ENCODE data around the gene RUVBL1. TPM values are rescaled to one million over a fixed set of nuclear protein-coding genes. Genes with fewer than 3 reads are reported as not detected.

Gene RUVBL1
- total RNA-seq, 1 experiment from 2014 or later, result 94.9 TPM

DNA sequence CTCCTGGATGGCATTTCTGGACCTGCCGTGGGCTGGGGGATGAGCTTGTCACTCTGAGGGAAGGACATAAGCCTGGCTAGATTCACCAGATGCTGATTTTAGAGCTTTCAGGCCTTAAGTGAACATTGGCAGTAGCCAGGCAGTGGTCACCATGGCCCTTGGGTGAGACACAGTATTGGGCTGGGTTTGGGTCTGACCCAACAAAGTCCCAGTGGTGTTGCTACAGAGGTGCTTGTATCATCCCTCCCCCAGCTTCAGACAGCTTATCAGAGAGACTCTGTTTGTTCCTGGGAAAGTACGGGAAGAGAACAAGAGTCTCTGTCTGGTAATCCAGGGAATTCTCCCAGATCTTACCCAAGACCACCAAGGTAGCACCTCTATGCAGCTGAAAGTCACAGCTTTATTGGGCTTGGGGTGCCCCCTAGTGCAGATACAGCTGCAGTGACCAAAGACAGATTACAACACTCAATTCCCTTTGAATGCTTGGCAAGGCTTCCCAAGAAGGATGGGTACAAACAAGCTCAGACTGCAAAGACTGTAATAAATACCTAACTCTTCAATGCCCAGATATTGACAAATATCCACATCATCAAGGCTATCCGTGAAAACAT is 9.8 kb upstream of the RUVBL1 start:
- Histone ChIP-seq H3K4me3 (ENCODE audit: low read length) (no peak overlapping the region), H3K27ac (ENCODE audit: low read length) (no peak overlapping the region), H3K9me2 (replicated peaks; ENCODE audit: low read length) (no peaks in the 10 kb centered on the region), H2AFZ (ENCODE audit: low read length) (no peak overlapping the region), H3K9me3 (ENCODE audit: low read length) (no peaks in the 10 kb centered on the region), H3K9ac (ENCODE audit: low read length) (no peak overlapping the region), H3K4me2 (ENCODE audit: low read length) (no peak overlapping the region), H4K20me1 (ENCODE audit: low read length) (no peaks in the 10 kb centered on the region), H3K4me1 (ENCODE audit: insufficient read depth, low read length) (no peaks in the 10 kb centered on the region), H3K27me3 (ENCODE audit: low read length) (no peaks in the 10 kb centered on the region), H3F3A (ENCODE audit: low read length, unreplicated experiment) (no peaks in the 10 kb centered on the region), H3K36me3 (ENCODE audit: low read depth, low read length) (no peaks in the 10 kb centered on the region), H3K79me2 (ENCODE audit: low read length) (no peaks in the 10 kb centered on the region)
- TF ChIP-seq EZH2 (IDR thresholded peaks at IDR 0.05; ENCODE audit: low read length, unreplicated experiment) (no peak), EZH2phosphoT487 (IDR thresholded peaks at IDR 0.05; ENCODE audit: borderline replicate concordance, low read length) (no peak)
- TF ChIP-seq, protein P1, sequence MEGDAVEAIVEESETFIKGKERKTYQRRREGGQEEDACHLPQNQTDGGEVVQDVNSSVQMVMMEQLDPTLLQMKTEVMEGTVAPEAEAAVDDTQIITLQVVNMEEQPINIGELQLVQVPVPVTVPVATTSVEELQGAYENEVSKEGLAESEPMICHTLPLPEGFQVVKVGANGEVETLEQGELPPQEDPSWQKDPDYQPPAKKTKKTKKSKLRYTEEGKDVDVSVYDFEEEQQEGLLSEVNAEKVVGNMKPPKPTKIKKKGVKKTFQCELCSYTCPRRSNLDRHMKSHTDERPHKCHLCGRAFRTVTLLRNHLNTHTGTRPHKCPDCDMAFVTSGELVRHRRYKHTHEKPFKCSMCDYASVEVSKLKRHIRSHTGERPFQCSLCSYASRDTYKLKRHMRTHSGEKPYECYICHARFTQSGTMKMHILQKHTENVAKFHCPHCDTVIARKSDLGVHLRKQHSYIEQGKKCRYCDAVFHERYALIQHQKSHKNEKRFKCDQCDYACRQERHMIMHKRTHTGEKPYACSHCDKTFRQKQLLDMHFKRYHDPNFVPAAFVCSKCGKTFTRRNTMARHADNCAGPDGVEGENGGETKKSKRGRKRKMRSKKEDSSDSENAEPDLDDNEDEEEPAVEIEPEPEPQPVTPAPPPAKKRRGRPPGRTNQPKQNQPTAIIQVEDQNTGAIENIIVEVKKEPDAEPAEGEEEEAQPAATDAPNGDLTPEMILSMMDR (conservative IDR thresholded peaks at IDR 0.05; ENCODE audit: low read depth, low read length), result peak; percentile 75
- DNase-seq, result peak; percentile 51
- no TSS peak for BruUV-seq (replicated peaks)
- ChIA-PET CTCF (interaction anchor here (0.5 to 1.5 kb wide), 4 partner anchors 38 to 559 kb away, joined by 3 to 10 read pairs (median 6); no protein-coding TSS in a partner anchor), POLR2A (ENCODE audit: unreplicated experiment) (interaction anchor here (0.6 kb wide), 1 partner anchor 534 kb away, joined by 3 read pairs; no protein-coding TSS in a partner anchor)
- intact Hi-C loops (cut with micrococcal nuclease), result loop anchor here (1.0 to 10.0 kb wide), 3 partner anchors 38 to 119 kb away; no protein-coding TSS in a partner anchor
- ATAC-seq, result peak; percentile 73; the same call in 1 of the 2 replicates

DNA sequence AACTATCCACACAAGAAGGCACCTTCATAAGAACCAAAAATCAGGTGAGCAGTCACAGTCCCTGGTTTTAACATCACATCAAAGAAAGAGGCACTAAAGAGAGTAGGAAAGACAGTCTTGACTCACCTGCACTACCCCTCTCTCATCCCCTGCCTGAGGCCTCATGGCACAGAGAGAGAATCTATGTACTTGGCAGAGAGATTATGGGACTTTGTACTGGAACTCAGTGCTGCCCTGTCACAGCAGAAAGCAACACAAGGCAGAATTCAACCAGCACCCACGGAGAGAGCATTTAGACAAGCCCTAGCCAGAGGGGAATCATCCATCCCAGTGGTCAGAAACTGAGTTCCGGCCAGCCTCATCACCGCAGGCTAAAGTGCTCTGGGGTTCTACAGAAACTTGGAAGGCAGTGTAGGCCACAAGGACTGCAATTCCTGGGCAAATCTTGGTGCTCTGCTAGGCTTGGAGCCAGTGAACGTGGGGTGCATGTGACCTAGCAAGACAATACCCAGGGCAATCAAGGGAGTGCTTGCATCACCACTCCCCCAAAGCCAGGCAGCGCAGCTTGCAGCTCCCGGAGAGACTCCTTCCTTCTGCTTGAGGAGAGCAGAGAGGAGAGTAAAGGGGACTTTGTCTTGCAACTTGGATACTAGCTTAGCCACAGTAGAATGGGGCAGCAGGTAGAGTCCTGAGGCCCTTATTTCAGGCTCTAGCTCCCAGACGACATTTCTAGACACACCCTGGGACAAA is 8.5 kb upstream of the RUVBL1 start:
- H3K4me3 ChIP-seq (ENCODE audit: low read length), result no peak overlapping the region
- no peaks in the 10 kb centered on the region for H3K27me3 ChIP-seq (ENCODE audit: low read length)
- H3K9me2 ChIP-seq (replicated peaks; ENCODE audit: low read length), result no peaks in the 10 kb centered on the region
- H3K9ac ChIP-seq (ENCODE audit: low read length), result no peak overlapping the region
- H2AFZ ChIP-seq (ENCODE audit: low read length), result no peak overlapping the region
- no peaks in the 10 kb centered on the region for H3K4me1 ChIP-seq (ENCODE audit: insufficient read depth, low read length)
- ATAC-seq (no peak), DNase-seq (no peak)
- no peaks in the 10 kb centered on the region for H3K9me3 ChIP-seq (ENCODE audit: low read length)
- ChIA-PET POLR2A (ENCODE audit: unreplicated experiment) (no interaction called here), CTCF (no interaction called here)
- no peak overlapping the region for H3K4me2 ChIP-seq (ENCODE audit: low read length)
- no peak overlapping the region for H3K27ac ChIP-seq (ENCODE audit: low read length)
- no peaks in the 10 kb centered on the region for H3K36me3 ChIP-seq (ENCODE audit: low read depth, low read length)
- H4K20me1 ChIP-seq (ENCODE audit: low read length), result no peaks in the 10 kb centered on the region
- intact Hi-C loops (cut with micrococcal nuclease), result loop anchor here (10.0 kb wide), 2 partner anchors 57 to 117 kb away; no protein-coding TSS in a partner anchor
- TF ChIP-seq, protein P1 (conservative IDR thresholded peaks at IDR 0.05; ENCODE audit: low read depth, low read length), result no peak
- TF ChIP-seq EZH2 (IDR thresholded peaks at IDR 0.05; ENCODE audit: low read length, unreplicated experiment), result no peak
- TF ChIP-seq EZH2phosphoT487 (IDR thresholded peaks at IDR 0.05; ENCODE audit: borderline replicate concordance, low read length), result no peak
- H3K79me2 ChIP-seq (ENCODE audit: low read length), result no peaks in the 10 kb centered on the region
- H3F3A ChIP-seq (ENCODE audit: low read length, unreplicated experiment), result no peaks in the 10 kb centered on the region
- no TSS peak for BruUV-seq (replicated peaks)

Data from PC-3 (cell line).